Esophagus (tissue), 2 donors: ENCODE measurements around the gene NVL. TPM values are rescaled to one million over a fixed set of nuclear protein-coding genes. Genes with fewer than 3 reads are reported as not detected.
"Not testable (repeated sequence)": the region's sequence is repeated elsewhere in the genome, so short reads cannot be mapped to it uniquely, and the experiment has no call there.

Source experiments
- H3K27ac ChIP-seq, 2 donors: one replicate each; pipeline ENCODE4 v1.5.1; 2013; ENCODE audit warnings: low read depth in 2 of 2, mild to moderate bottlenecking in 2 of 2, inconsistent platforms in 1 of 2, low read length in 1 of 2, moderate library complexity in 1 of 2
- H3K27me3 ChIP-seq, 2 donors: one replicate each; pipeline ENCODE4 v1.6.1; 2013; ENCODE audit warnings: low read length in 2 of 2, control low read depth in 1 of 2, mild to moderate bottlenecking in 1 of 2; ENCODE audit not compliant: insufficient read depth in 2 of 2, control insufficient read depth in 1 of 2
- H3K36me3 ChIP-seq, 2 donors: one replicate each; pipeline ENCODE4 v1.6.1; 2013; ENCODE audit warnings: low read length in 1 of 2; ENCODE audit not compliant: control insufficient read depth in 2 of 2, insufficient read depth in 2 of 2
- H3K4me1 ChIP-seq, 2 donors: one replicate each; pipeline ENCODE4 v1.6.1; 2013; ENCODE audit warnings: low read length in 1 of 2; ENCODE audit not compliant: control insufficient read depth in 2 of 2, insufficient read depth in 2 of 2
- H3K4me3 ChIP-seq, 2 donors: one replicate each; pipeline ENCODE4 v1.5.1; 2013; ENCODE audit warnings: low read length in 2 of 2, mild to moderate bottlenecking in 2 of 2, low read depth in 1 of 2, moderate library complexity in 1 of 2
- H3K9me3 ChIP-seq, 2 donors: one replicate each; pipeline ENCODE4 v1.6.1; 2013; ENCODE audit warnings: mild to moderate bottlenecking in 2 of 2, low read depth in 1 of 2, low read length in 1 of 2, moderate library complexity in 1 of 2; ENCODE audit not compliant: control insufficient read depth in 2 of 2, insufficient read depth in 1 of 2
- WGBS, 2 donors: extraction: QIAGEN DNeasy Blood & Tissue Kit; methylation state at CpG; one replicate each; pipeline ENCODE4 v1.1.7; 2013; 5-methylcytosine and 5-hydroxymethylcytosine counted together
- polyA plus RNA-seq, 2 donors: library from polyadenylated mRNA; stranded (reverse); fragments of 200-250 nt; gene quantifications; one replicate each; pipeline ENCODE4 v1.2.3, GENCODE V29; 2013
- donor health status: healthy with polysubstance abuse.
- donor health status: Bipolar disorder and iron deficiency.

The NVL gene
- polyA plus RNA-seq, 2 donors = 11.4 to 20.1 TPM

DNA sequence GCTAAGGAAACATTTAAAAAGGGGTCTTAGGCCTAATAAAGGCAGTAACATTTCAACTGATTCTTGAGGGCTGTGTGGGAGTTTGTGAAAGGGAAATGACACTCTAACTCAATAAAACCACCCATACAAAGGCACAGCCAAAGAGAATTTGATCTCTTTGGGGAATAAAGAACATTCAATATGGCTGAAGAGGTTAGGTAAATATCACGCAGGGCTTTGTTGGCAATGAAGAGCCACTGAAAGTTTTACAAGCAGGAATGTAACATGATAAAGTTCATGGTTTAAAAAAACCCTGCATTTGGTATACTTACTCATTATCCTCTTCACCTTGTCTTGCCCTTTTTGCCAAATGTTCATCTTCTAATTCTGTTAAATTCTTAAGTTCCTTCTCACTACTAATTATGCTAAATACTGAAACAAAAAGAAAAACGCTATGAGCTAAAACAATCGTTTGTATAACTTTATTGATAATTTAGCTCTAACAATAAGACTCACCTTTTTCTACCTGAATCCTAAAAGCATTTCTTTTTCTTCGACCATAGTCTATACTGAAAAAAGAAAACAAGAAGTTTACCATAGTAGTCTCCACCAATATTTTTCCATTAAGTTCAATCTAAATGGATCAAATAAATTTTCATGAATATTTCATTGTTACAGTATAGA, 12.5 kb downstream of the NVL start:
- Histone ChIP-seq H3K27ac (no peak overlapping the region), H3K4me3 (no peak overlapping the region), H3K27me3 (no peaks in the 10 kb centered on the region), H3K4me1 (no peaks in the 10 kb centered on the region), H3K36me3 (peaks cover 0 to 2% of the 10 kb centered on the region in 2 donors), H3K9me3 (no peaks in the 10 kb centered on the region)
- WGBS, 2 donors = 86% methylated on average over 4 of the region's 4 CpGs

DNA sequence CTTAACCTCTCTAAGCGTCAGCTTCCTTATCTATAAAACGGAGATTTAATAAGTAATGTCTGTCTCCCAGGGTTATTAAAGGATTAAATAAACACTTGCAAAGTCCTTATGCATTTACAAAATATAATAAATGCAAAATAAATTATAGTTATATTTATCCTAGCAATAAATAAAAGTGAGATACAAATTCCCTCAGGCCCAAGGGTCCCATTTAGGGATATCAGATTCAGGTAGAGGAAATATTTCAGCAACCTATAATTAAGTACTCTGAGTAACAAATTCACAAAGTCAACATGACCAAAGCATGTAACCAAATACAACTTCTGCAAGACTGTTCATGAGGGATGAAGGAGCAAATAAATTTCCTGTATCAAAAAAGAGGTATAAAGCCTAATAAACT, 17.9 kb downstream of the NVL start:
- 68 to 92% methylated on average over 2 of the region's 2 CpGs for WGBS, 2 donors
- no peaks in the 10 kb centered on the region for H3K27me3 ChIP-seq
- no peak overlapping the region for H3K4me3 ChIP-seq
- peaks cover 0 to 2% of the 10 kb centered on the region in 2 donors for H3K36me3 ChIP-seq
- H3K4me1 ChIP-seq = no peaks in the 10 kb centered on the region
- H3K27ac ChIP-seq = no peak overlapping the region
- no peaks in the 10 kb centered on the region for H3K9me3 ChIP-seq

DNA sequence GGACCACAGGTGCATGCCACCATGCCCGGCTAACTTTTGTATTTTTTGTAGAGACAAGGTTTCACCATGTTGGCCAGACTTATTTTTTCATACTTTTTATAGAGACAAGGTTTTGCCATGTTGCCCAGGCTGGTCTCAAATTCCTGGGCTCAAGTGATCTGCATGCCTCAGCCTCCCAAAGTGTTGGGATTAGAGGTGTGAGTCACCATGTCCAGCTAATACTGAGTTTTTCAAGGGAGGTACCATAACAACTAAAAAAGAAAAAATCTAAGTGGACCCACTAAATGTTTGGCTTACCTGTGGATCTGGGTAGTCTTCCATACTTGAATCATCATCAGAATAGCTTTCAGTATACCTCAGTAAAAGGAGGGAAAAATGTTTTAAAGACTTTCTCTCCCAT, 18.5 kb downstream of the NVL start:
- 96 to 100% methylated on average over 1 of the region's 1 CpG for WGBS, 2 donors
- H3K27ac ChIP-seq, H3K9me3 ChIP-seq, H3K4me3 ChIP-seq, H3K27me3 ChIP-seq, H3K36me3 ChIP-seq, H3K4me1 ChIP-seq: not testable (repeated sequence)

DNA sequence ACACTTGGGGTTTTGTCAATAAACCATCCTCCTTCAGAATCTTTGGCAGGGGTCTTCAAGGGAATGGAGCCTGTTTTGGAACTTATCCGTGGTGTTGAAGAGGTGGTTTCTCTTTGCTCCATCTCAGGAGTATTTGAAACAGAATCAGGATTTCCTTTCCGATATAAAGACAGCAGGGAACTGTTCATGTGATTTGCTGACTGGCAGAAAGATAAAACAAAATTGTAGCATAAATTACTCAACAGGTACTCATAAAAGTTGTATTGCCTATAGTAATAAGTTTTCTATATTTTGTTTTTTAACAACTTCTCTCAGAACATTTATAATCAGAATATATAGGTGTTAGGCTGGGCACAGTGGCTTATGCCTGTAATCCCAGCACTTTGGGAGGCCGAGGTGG, 21.9 kb downstream of the NVL start:
- Histone ChIP-seq H3K4me1 (no peaks in the 10 kb centered on the region), H3K27ac (no peak overlapping the region), H3K9me3 (no peaks in the 10 kb centered on the region), H3K36me3 (peaks cover 3 to 4% of the 10 kb centered on the region in 2 donors), H3K27me3 (no peaks in the 10 kb centered on the region), H3K4me3 (no peak overlapping the region)
- WGBS, 2 donors = 94 to 96% methylated on average over 3 of the region's 3 CpGs

DNA sequence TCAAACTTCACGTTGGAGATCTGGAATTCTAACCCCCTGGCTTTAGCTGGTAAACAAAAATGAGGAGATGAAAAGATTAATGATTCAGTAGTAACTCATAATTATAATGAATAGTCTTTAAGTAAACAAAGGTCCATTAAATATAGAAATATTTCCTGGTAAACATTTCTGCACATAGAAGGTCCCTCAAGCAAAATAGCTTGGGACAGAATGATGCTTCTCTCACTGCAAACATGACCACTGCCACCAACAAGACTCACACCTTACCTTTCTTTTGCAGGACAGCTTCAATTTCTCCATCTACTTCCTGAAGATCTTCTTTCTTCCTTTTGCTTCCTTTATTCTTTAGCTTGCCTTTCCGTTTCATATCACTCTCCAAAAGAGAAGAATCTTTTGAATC, 25.2 kb downstream of the NVL start:
- no peak overlapping the region for H3K4me3 ChIP-seq
- H3K9me3 ChIP-seq = no peaks in the 10 kb centered on the region
- no peaks in the 10 kb centered on the region for H3K4me1 ChIP-seq
- H3K27ac ChIP-seq = no peak overlapping the region
- H3K27me3 ChIP-seq = no peaks in the 10 kb centered on the region
- WGBS, 2 donors = 64 to 72% methylated on average over 2 of the region's 2 CpGs
- peaks cover 4 to 5% of the 10 kb centered on the region in 2 donors for H3K36me3 ChIP-seq

DNA sequence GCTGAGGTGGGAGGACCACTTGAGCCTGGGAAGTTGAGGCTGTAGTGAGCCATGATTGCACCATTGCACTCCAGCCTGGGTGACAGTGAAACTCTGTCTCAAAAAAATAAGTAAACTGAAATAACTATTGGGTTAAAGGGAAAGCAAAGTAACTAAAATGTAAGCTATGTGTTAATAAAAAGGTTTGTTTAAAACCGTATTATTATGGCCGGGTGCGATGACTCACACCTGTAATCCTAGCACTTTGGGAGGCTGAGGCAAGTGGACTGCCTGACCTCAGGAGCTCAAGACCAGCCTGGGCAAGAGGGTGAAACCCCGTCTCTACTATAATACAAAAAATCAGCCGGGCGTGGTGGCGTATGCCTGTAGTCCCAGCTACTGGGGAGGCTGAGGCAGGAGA, 27.0 kb downstream of the NVL start:
- H3K4me1 ChIP-seq = no peaks in the 10 kb centered on the region
- H3K36me3 ChIP-seq = peaks cover 5 to 6% of the 10 kb centered on the region in 2 donors
- H3K27ac ChIP-seq = no peak overlapping the region
- no peaks in the 10 kb centered on the region for H3K27me3 ChIP-seq
- no peaks in the 10 kb centered on the region for H3K9me3 ChIP-seq
- 91 to 96% methylated on average over 7 of the region's 7 CpGs for WGBS, 2 donors
- H3K4me3 ChIP-seq = no peak overlapping the region

DNA sequence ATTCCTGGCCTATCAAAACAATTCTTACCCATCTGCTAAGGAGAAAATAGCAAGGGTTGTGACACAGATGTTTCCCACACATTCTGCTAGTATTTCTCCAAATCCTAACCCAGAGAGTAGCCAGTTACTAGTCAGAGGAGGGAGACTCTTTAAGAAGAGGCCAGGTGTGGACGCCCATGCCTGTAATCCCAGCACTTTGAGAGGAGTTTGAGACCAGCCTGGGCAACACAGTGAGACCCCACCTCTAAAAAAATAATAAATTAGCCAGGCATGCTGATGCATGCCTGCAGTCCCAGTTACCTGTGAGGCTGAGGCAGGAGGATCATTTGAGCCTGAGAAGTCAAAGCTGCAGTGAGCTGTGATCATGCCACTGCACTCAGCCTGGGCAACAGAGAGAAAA, 28.6 kb downstream of the NVL start:
- no peak overlapping the region for H3K27ac ChIP-seq
- H3K4me3 ChIP-seq = no peak overlapping the region
- WGBS, 2 donors = 93 to 100% methylated on average over 1 of the region's 1 CpG
- H3K4me1 ChIP-seq = no peaks in the 10 kb centered on the region
- no peaks in the 10 kb centered on the region for H3K9me3 ChIP-seq
- H3K27me3 ChIP-seq = no peaks in the 10 kb centered on the region
- peaks cover 5 to 6% of the 10 kb centered on the region in 2 donors for H3K36me3 ChIP-seq

DNA sequence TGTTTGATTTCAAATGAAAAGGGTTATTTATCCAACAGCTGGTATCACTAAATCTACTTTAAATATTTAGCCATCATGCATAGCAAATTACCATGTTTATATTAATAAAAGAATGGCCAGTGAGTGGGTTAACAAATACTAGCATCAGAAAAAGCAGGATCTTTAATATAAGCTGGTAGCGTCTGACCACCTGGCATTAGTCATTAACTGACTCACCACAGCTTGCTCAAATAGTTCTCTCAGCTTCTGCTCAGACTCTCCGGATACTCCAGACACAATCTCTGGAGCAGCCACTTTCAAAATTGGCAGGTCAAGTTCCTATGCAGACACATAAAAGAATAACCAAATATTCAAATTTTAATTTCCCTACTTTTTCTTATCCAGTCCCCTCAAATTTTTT, 29.6 kb downstream of the NVL start:
- Histone ChIP-seq H3K27ac (no peak overlapping the region), H3K36me3 (peaks cover 6 to 9% of the 10 kb centered on the region in 2 donors), H3K9me3 (no peaks in the 10 kb centered on the region), H3K4me1 (no peaks in the 10 kb centered on the region), H3K4me3 (no peak overlapping the region), H3K27me3 (no peaks in the 10 kb centered on the region)
- WGBS, 2 donors = 37 to 58% methylated on average over 2 of the region's 2 CpGs

DNA sequence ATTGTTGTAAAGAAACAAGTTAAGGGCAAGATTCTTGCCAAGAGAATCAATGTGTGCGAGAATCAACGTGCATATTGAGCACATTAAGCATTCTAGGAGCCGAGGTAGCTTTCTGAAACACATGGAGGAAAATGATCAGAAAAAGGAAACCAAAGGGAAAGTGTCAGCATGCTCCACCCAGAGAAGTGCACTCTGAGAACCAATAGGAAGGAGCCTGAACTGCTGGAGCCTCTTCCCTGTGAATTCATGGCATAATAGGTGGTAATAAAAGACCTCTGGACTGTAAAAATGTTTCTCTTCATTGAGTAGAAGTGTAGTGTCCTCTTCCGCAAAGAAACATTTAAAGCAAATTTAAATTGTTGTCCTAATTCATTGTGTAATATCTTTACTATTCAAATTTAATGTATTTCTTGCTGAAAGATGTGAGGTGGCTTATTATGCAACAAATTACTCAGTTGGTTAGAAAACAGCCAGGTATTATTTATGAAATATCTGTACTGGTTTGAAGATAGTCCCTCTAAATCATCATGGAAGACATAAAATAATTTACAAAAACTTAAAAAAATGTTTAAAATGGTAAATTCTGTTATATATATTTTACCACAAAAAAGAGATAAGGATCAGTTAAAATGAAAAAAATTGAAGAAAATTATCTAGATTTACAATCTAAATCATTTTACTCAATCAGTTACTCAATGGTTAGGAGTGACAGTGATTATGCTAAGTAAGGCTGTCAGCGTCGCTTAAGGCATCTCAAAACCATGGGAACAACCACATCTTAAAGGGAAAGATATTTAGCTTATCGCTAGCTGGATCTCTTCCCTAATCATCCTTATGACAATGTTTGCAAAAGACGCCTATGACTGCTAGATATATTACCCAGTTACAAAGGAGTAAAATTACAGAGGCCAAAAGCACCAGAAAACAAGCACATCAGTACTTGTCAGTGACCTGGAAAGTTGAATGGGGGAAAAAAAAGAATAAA, 31.3 kb downstream of the NVL start:
- Histone ChIP-seq H3K4me3 (no peak overlapping the region), H3K36me3 (peaks cover 4 to 8% of the 10 kb centered on the region in 2 donors), H3K27me3 (no peaks in the 10 kb centered on the region), H3K9me3 (no peaks in the 10 kb centered on the region), H3K4me1 (no peaks in the 10 kb centered on the region), H3K27ac (no peak overlapping the region)
- 78 to 86% methylated on average over 8 of the region's 8 CpGs for WGBS, 2 donors
